Fibroblast of the aortic adventitia (primary cell): ENCODE measurements around the gene ERMAP. TPM values are rescaled to one million over a fixed set of nuclear protein-coding genes. Genes with fewer than 3 reads are reported as not detected.

Experiments
- DNase-seq: peaks from one replicate; pipeline ENCODE4 v3.0.0-alpha.2; 2010; ENCODE audit warnings: low read depth
- H3K4me3 ChIP-seq: 2 replicates; pipeline ENCODE4 v1.5.1; 2011; ENCODE audit warnings: low read depth, mild to moderate bottlenecking, control low read depth, low read length, moderate library complexity
- CTCF ChIP-seq: IDR thresholded peaks from 2 replicates; pipeline ENCODE4 v1.5.1; 2011; ENCODE audit warnings: mild to moderate bottlenecking, low read length, control low read depth, inconsistent platforms; ENCODE audit not compliant: insufficient read depth
- total RNA-seq: library from RNA; depleted of rRNA; stranded (reverse); fragments of >200 nt; gene quantifications from 2 replicates; pipeline ENCODE4 v1.2.3, GENCODE V29; 2012; ENCODE audit warnings: low replicate concordance

Gene ERMAP
- total RNA-seq, 1 donor, result 16.3 TPM

- no peak for DNase-seq
- no peak for TF ChIP-seq CTCF
These were observed 56.7 kb downstream of the ERMAP start for GRCh38 chr1:42873670-42874069.

GRCh38 chr1:42876009-42876408 is 59.1 kb downstream of the ERMAP start:
- DNase-seq, result no peak
- TF ChIP-seq CTCF, result no peak
- no peak overlapping the region for H3K4me3 ChIP-seq

More at GRCh38 chr1:42873670-42874069, 56.7 kb downstream of the ERMAP start:
- H3K4me3 ChIP-seq, result no peak overlapping the region

GRCh38 chr1:42877380-42877779 is 60.5 kb downstream of the ERMAP start:
- TF ChIP-seq CTCF, result no peak
- H3K4me3 ChIP-seq, result no peak overlapping the region
- no peak for DNase-seq

GRCh38 chr1:42880384-42880783 is 63.5 kb downstream of the ERMAP start:
- DNase-seq, result no peak
- no peak for TF ChIP-seq CTCF
- H3K4me3 ChIP-seq, result no peak overlapping the region

GRCh38 chr1:42886046-42886739 is 69.3 kb downstream of the ERMAP start:
- DNase-seq, result no peak
- no peak overlapping the region for H3K4me3 ChIP-seq
- no peak for TF ChIP-seq CTCF

GRCh38 chr1:42886800-42887199 is 69.9 kb downstream of the ERMAP start:
- no peak for DNase-seq
- TF ChIP-seq CTCF, result no peak
- no peak overlapping the region for H3K4me3 ChIP-seq

GRCh38 chr1:42887366-42887765 is 70.4 kb downstream of the ERMAP start:
- no peak for TF ChIP-seq CTCF
- no peak for DNase-seq
- no peak overlapping the region for H3K4me3 ChIP-seq
